ENCODE data around the gene GH1. TPM values are rescaled to one million over a fixed set of nuclear protein-coding genes. Genes with fewer than 3 reads are reported as not detected.
A peak's percentile ranks its signal among the peaks of the same experiment; 100 is the strongest.

Gene GH1
- total RNA-seq, 1 donor from 2014 or later, result not detected

- no peak for ATAC-seq
These were observed 26.3 kb upstream of the GH1 start for GRCh38 chr17:63944736-63945499.

- no peak for ATAC-seq
These were observed 25.1 kb upstream of the GH1 start for GRCh38 chr17:63943745-63944144.

- ATAC-seq, result no peak
These were observed 23.8 kb upstream of the GH1 start for GRCh38 chr17:63942309-63942985.

- ATAC-seq, result no peak
These were observed 23.1 kb upstream of the GH1 start for GRCh38 chr17:63941751-63942150.

GRCh38 chr17:63941162-63941561 lies 22.5 kb upstream of the GH1 start:
- ATAC-seq, result no peak

- ATAC-seq, result no peak
These were observed 21.9 kb upstream of the GH1 start for GRCh38 chr17:63940584-63940983.

- no peak for ATAC-seq
These were observed 21.2 kb upstream of the GH1 start for GRCh38 chr17:63939884-63940283.

- ATAC-seq, result no peak
These were observed 20.8 kb upstream of the GH1 start for GRCh38 chr17:63939401-63939800.

- no peak for ATAC-seq
These were observed 19.3 kb upstream of the GH1 start for GRCh38 chr17:63937920-63938319.

- ATAC-seq, result no peak
These were observed 18.7 kb upstream of the GH1 start for GRCh38 chr17:63937319-63937718.

- ATAC-seq, result no peak
These were observed 15.8 kb upstream of the GH1 start for GRCh38 chr17:63934183-63935112.

GRCh38 chr17:63933598-63933997 lies 15.0 kb upstream of the GH1 start:
- no peak for ATAC-seq

- ATAC-seq, result no peak
These were observed 14.1 kb upstream of the GH1 start for GRCh38 chr17:63932721-63933120.

GRCh38 chr17:63931981-63932561 lies 13.4 kb upstream of the GH1 start, which contains the start of gene CD79B:
Gene CD79B, minus strand, starts transcription at chr17:63932331. Its CDS starts 70 bp downstream, at chr17:63932261.
- peak; percentile 31 for ATAC-seq

GRCh38 chr17:63930951-63931575 lies 12.4 kb upstream of the GH1 start:
- ATAC-seq, result peak; percentile 63

- ATAC-seq, result peak; percentile 20
These were observed 11.5 kb upstream of the GH1 start for GRCh38 chr17:63929860-63930766.

- no peak for ATAC-seq
These were observed 10.5 kb upstream of the GH1 start for GRCh38 chr17:63928966-63929695.

GRCh38 chr17:63928172-63928666 lies 9.6 kb upstream of the GH1 start:
- ATAC-seq, result no peak

- no peak for ATAC-seq
These were observed 9.0 kb upstream of the GH1 start for GRCh38 chr17:63927464-63928171.

Data from esophagus mucosa (tissue), 1 donor.